ENCODE measurements around the gene SFXN3. TPM values are rescaled to one million over a fixed set of nuclear protein-coding genes. Genes with fewer than 3 reads are reported as not detected.

SFXN3 gene
- polyA plus RNA-seq, 3 donors from 2014 or later: 18.2 to 23.0 (median 22.0) TPM

DNA sequence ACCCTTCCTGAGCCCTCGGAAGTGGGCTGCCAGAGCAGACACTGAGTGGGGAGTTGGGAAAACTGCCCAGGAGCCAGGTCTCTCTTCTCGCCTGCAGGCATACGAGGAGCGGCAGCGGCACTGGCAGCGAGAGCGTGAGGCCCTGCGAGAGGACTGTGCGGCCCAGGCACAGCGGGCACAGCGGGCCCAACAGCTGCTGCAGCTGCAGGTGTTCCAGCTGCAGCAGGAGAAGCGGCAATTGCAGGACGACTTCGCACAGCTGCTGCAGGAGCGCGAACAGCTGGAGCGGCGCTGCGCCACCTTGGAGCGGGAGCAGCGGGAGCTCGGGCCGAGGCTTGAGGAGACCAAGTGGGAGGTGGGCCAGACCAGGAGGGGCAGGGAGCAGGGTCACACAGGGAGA, 25.7 kb upstream of the SFXN3 start:
- H3K36me3 Mint-ChIP-seq: peaks cover 0 to 4% (median 0%) of the 10 kb centered on the region in 3 donors
- no peaks in the 10 kb centered on the region for H3K27me3 Mint-ChIP-seq (ENCODE audit: low read depth in 3 of 3)
- no peaks in the 10 kb centered on the region for H3K9me3 Mint-ChIP-seq
- H3K4me3 Mint-ChIP-seq: no peak overlapping the region
- H3K4me1 Mint-ChIP-seq: peaks cover 7 to 8% of the 10 kb centered on the region in 2 donors
- no peak overlapping the region for H3K27ac Mint-ChIP-seq
- DNase-seq: no peak

DNA sequence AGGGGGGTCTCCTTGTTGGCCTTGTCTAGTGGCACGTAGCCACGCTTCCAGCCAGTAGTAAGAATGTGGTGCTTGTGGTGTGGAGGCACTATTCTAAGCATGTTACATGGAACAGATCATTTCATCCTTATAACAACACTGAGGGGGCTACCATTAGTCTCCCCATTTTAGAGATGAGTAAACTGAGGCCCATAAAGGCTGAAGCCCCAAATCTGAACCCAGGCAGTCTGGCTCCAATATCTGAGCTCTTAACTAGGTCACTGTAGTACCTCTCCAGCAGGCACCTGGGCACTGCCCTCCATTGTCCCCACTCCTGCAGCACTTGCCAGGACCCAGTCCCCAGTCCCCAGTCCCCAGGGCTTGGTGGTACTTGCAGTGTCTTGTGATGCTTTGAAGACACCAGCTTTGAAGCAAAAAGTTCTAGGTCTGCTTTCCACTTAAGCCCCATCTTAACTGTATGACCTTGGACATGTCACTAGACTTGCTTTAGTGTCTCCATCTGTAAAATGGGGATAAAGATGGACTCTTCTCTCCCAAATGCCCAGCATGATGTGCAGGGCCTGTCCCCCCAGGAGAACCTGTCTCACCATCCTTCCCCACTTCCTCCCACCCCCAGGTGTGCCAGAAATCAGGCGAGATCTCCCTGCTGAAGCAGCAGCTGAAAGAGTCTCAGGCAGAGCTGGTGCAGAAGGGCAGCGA, 25.0 kb upstream of the SFXN3 start:
- H3K27me3 Mint-ChIP-seq (ENCODE audit: low read depth in 3 of 3): no peaks in the 10 kb centered on the region
- peaks cover 0 to 2% (median 0%) of the 10 kb centered on the region in 3 donors for H3K36me3 Mint-ChIP-seq
- no peak overlapping the region for H3K27ac Mint-ChIP-seq
- H3K4me1 Mint-ChIP-seq: peaks cover 2 to 4% of the 10 kb centered on the region in 2 donors
- no peak overlapping the region for H3K4me3 Mint-ChIP-seq
- no peak for DNase-seq
- H3K9me3 Mint-ChIP-seq: no peaks in the 10 kb centered on the region

DNA sequence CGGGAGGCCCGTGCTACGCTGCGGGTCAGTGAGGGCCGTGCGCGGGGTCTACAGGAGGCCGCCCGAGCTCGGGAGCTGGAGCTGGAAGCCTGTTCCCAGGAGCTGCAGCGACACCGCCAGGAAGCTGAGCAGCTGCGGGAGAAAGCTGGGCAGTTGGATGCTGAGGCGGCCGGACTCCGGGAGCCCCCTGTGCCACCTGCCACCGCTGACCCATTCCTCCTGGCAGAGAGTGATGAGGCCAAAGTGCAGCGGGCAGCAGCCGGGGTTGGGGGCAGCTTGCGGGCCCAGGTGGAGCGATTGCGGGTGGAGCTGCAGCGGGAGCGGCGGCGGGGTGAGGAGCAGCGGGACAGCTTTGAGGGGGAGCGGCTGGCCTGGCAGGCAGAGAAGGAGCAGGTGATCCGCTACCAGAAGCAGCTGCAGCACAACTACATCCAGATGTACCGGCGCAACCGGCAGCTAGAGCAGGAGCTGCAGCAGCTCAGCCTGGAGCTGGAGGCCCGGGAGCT, 24.4 kb upstream of the SFXN3 start:
- H3K27me3 Mint-ChIP-seq (ENCODE audit: low read depth in 3 of 3): peaks cover 0 to 2% (median 0%) of the 10 kb centered on the region in 3 donors
- no peak overlapping the region for H3K4me3 Mint-ChIP-seq
- H3K9me3 Mint-ChIP-seq: no peaks in the 10 kb centered on the region
- no peaks in the 10 kb centered on the region for H3K4me1 Mint-ChIP-seq
- no peaks in the 10 kb centered on the region for H3K36me3 Mint-ChIP-seq
- DNase-seq: no peak
- H3K27ac Mint-ChIP-seq: no peak overlapping the region

DNA sequence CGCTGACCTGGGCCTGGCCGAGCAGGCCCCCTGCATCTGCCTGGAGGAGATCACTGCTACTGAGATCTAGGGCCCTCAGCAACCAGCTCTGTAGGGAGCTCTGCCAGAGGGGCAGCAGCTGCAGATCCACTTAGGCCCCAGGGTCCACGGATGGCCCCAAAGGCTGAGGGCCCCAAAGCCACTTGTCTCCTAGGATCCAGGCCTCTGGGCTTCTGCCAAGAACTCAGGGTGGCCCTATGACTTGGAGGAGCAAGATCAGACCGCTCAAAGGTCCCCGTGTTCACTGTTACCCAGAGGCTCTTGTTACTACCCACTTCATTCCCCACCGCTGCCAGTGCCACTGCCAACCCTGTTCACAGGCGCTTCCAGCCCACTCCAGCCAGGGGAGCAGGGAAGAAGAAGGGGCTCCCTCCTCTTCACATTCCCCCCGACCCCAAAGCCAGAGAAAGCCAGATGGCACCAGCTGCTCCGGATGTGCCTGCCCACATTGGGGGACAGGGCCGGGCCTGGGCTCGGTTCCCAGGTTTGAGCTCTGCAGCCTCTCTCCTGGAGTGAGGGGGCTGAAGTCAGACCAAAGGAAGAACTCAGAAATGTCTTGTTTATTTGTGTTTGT, 23.8 kb upstream of the SFXN3 start:
- Mint-ChIP-seq H3K4me1 (no peaks in the 10 kb centered on the region), H3K36me3 (no peaks in the 10 kb centered on the region), H3K9me3 (no peaks in the 10 kb centered on the region), H3K27me3 (ENCODE audit: low read depth in 3 of 3) (peaks cover 0 to 2% (median 0%) of the 10 kb centered on the region in 3 donors), H3K27ac (no peak overlapping the region), H3K4me3 (no peak overlapping the region)
- DNase-seq: no peak

DNA sequence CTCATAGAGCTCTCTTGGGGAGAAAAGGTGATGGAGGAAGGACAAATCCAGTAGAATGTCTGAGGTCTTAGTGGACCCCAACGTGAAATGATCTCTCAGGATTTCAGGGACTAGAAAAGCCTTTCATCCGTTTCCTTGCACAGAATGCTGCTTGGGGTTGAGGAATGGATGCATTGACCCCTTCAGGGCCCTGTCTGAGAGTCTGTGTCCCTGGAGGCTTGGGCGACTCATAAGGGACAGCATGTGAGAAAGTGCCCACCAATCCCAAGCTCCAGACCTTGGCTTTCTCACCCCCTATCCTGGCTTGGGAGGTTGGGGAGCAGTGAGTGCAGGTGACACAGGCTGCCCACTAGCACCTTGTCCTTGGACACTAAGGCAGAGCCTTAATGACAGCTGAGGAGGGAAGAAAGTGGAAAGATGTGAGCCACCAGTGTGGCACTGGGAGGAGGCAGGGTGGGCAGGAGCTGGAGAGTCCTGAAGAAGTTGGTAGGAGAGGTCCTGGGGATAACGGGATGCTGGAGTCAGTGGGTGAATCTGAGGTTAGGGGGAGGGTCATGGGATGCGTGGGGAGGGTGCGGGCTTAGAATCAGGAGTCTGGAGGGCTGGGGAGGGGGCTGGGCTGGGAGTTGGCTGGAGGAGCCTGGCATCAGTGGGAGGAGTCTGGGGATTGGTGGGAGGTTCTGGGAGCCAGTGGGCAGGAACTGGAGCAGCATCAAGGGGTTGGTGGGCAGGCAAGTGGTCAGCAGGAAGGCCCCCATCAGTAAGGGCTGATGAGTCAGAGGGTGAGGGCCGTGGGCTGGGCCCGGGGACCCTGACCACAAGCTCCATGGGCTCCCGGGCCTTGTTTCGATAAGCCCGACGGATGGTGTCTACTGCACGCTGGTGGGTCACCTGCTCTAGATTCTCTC, 22.9 kb upstream of the SFXN3 start:
- Mint-ChIP-seq H3K27ac (no peak overlapping the region), H3K27me3 (ENCODE audit: low read depth in 3 of 3) (peaks cover 0 to 2% (median 0%) of the 10 kb centered on the region in 3 donors), H3K36me3 (no peaks in the 10 kb centered on the region), H3K9me3 (no peaks in the 10 kb centered on the region), H3K4me3 (no peak overlapping the region), H3K4me1 (peaks cover 3 to 6% of the 10 kb centered on the region in 2 donors)
- DNase-seq: no peak

DNA sequence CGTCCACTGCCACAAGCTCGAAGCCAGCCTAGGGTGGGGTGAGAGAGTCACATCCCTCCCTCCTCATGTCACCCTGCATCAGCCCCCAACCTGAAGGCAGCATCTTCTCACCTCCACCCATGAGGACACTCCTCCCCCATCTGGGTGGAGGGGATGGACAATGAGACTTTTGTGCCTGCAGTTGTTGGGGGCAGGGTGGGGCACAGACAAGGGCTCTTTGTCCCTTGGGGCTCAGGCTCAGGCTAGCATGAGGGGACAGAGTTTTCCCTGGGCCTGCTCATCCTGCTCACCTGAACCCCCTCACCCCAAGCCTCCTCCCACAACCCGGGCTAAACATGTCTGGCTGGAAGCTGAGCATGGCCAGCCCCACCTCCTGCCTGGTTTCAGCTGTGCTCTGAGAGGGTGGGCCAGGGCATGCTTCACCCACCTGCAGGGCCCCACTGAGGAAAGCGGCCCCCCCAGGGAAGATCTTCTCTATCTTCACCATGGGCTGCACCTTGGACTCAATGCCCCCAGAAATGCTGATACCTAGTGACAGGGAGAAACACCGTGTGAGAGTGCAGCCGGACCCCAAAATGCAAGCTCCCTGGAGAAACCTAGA, 22.1 kb upstream of the SFXN3 start:
- no peaks in the 10 kb centered on the region for H3K9me3 Mint-ChIP-seq

DNA sequence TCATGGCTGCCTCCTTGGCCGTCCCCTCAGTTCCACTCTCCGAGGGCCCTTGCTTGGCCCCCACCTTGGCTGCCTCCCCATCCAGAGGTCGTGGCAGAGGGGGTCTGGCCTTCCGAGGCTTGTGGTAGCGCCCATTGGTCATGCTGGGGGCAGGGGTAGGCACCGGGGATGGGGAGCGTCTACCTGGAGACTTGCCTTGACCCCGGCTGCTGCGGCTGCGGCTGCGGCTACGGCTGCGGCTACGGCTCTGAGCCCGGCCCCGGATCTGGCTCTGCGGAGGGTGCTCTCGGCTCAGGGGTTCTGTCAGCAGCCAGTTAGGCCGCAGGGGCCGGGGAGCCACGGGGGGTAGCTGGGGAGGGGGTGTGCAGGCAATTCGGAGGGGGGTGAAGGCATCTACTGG, 20.7 kb upstream of the SFXN3 start:
- Mint-ChIP-seq H3K27me3 (ENCODE audit: low read depth in 3 of 3) (peaks cover 0 to 7% (median 3%) of the 10 kb centered on the region in 3 donors), H3K36me3 (no peaks in the 10 kb centered on the region), H3K9me3 (no peaks in the 10 kb centered on the region), H3K4me1 (peaks cover 11 to 12% of the 10 kb centered on the region in 2 donors), H3K4me3 (no peak overlapping the region), H3K27ac (no peak overlapping the region)
- DNase-seq: no peak

More for the DNA sequence above, 22.1 kb upstream of the SFXN3 start:
- H3K4me3 Mint-ChIP-seq: no peak overlapping the region
- no peaks in the 10 kb centered on the region for H3K36me3 Mint-ChIP-seq
- DNase-seq: no peak
- peaks cover 0 to 5% (median 0%) of the 10 kb centered on the region in 3 donors for H3K27me3 Mint-ChIP-seq (ENCODE audit: low read depth in 3 of 3)
- H3K4me1 Mint-ChIP-seq: peaks cover 5 to 6% of the 10 kb centered on the region in 2 donors
- H3K27ac Mint-ChIP-seq: no peak overlapping the region

DNA sequence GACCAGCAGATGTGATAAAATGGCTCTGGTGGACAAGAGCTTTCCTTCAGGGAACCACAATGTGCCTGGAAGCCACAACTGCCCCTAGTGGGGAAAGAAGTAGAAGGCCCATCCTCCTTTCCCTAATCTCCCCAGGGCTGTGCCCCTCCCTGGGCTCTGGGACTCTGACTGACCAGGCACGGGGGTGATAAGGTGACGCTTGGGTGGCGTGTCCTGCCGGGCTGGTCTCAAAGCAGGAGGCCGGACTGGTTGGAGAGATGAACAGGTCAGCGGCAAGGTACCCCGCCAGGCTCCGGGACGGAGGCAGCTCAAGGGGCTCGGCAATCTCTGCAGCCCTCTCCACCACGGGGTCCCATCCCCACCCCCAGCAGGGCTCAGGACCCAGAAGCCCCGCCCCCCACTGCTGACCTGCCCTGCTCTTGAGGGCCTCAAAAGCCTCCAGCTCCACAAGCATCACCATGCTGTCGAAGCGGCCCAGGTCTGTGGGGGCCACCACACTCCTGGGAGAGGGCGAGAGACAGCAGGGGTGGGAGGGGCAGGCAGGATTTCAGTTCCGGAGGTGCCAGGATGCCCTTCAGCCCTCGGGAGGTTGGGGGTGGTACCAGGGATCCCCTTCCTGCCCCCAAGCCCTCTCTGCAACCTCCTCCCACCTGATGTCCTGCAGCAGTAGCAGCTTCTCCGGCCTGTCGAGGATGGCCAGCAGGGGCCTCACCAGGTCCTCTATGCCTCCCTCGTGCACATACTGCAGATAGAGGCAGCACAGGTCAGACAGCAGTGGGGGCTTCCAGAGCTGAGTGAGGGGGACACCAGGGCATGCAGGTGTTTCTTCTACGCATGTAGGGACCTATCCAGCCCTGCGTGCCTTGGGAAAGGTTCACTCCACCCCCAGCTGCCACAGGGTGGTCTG, 19.3 kb upstream of the SFXN3 start:
- Mint-ChIP-seq H3K4me1 (peaks cover 11 to 12% of the 10 kb centered on the region in 2 donors), H3K36me3 (no peaks in the 10 kb centered on the region), H3K4me3 (no peak overlapping the region), H3K27ac (no peak overlapping the region), H3K27me3 (ENCODE audit: low read depth in 3 of 3) (peaks cover 4 to 12% (median 6%) of the 10 kb centered on the region in 3 donors), H3K9me3 (no peaks in the 10 kb centered on the region)
- DNase-seq: no peak

DNA sequence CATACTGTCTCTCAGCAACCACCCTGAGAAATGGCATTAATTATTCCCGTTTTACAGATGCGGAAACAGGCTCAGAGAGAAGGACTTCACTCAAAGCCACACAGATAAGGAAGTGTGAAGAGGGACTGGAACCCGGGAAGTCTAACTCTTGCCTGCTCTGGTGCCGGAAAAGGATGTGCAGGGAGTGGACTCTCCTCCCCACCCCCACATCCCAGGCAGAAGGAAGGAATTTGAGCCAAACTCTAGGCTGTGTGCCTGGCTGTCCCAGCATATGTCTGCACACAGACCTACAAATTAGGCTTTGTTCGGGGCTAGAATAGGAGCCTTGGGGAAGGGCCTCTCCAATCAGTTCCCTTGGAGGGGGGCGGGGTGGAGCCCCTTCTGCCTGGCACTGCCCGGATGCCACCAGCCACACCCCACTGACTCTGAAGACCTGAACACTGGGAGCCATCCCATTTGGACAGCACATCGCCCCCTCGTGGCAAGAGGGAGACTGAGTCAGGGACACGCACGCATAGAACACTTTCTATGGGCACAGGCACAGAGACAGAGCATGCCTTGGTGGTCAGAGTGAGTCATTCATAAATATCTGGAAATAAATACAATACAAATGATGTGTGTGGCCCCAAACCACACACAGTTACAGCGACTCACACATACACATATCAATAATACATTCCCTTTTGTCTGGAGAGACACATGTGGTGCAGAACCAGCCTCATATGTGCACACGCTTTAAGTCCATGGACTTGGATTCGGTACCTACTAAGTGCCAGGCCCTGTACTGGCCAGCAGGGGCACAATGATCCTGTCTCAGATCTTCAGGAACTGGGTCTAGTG, 18.3 kb upstream of the SFXN3 start:
- peaks cover 9 to 19% (median 13%) of the 10 kb centered on the region in 3 donors for H3K27me3 Mint-ChIP-seq (ENCODE audit: low read depth in 3 of 3)
- DNase-seq: peak; percentile 47 to 62 (median 56)
- H3K4me1 Mint-ChIP-seq: peaks cover 11 to 12% of the 10 kb centered on the region in 2 donors
- H3K9me3 Mint-ChIP-seq: no peaks in the 10 kb centered on the region
- H3K36me3 Mint-ChIP-seq: no peaks in the 10 kb centered on the region
- peak overlapping the region in 2 of 6 donors; percentile 6 to 41 for H3K27ac Mint-ChIP-seq
- H3K4me3 Mint-ChIP-seq: no peak overlapping the region

DNA sequence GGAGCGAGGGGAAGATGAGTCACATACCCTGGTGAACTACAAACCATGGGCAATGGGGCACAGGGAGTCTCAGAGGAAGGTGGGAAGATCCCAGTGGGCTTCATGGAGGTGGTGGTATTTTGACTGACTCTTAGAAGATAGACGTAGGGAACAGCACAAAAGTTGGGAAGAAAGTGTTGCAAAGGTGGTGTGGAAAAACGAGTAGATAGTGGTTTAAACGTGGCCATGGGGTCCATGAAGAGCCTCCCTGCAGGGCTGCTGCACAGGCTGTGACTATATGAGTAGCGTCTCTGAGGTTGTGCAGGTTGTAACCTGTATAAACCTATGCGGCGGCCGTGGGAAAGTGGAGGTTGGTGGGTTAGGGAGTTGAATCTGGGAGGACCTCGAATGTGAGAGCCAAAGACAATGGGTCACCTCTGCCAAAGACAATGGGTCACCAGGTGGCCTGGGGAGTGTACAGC, 17.6 kb upstream of the SFXN3 start:
- peaks cover 9 to 19% (median 14%) of the 10 kb centered on the region in 3 donors for H3K27me3 Mint-ChIP-seq (ENCODE audit: low read depth in 3 of 3)
- H3K4me1 Mint-ChIP-seq: peaks cover 11 to 12% of the 10 kb centered on the region in 2 donors
- H3K9me3 Mint-ChIP-seq: no peaks in the 10 kb centered on the region
- DNase-seq: no peak
- H3K36me3 Mint-ChIP-seq: no peaks in the 10 kb centered on the region
- H3K27ac Mint-ChIP-seq: peak overlapping the region in 2 of 6 donors; percentile 6 to 41
- H3K4me3 Mint-ChIP-seq: no peak overlapping the region

DNA sequence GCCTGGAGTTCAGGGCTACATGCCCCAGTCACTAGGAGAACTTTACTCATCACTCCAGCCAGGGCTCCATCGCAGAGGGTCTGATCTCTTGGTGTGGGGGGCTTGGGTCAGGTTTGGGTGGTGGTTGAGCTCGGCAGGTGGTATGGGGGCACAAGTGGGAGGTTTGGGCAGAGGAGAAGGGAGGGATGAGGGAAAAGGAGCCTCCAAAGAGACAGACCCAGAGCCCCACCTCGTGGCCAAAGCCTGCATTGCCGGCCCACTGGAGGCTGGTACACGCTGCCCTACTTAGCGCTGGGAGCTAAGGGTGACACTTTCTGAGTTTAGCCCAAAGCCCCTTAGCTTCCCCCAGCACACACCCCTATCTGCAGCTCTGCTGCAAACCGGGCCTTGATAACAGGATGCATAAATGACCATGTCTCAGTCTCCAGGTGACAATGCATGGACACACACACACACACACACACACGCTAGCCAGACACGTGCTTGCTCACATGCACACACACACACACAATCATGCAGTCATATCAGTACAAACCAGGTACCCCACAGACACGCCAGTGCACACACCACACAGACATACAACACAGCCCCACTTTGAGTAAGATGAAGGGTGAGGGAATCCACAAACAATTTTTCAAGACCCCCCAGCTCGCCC, 16.7 kb upstream of the SFXN3 start:
- Mint-ChIP-seq H3K36me3 (no peaks in the 10 kb centered on the region), H3K27me3 (ENCODE audit: low read depth in 3 of 3) (peaks cover 11 to 19% (median 16%) of the 10 kb centered on the region in 3 donors), H3K27ac (peak overlapping the region in 2 of 6 donors; percentile 2 to 16), H3K9me3 (no peaks in the 10 kb centered on the region), H3K4me1 (peaks cover 11 to 12% of the 10 kb centered on the region in 2 donors), H3K4me3 (no peak overlapping the region)
- DNase-seq: peak; percentile 65 to 70 (median 67)

Measured in immature natural killer cell (primary cell).